ENCODE data around the gene TBC1D16.

The TBC1D16 gene

GRCh38 chr17:79939755-79940458, 95.8 kb downstream of the TBC1D16 start:
- DNase-seq (ENCODE audit: low read depth in 2 of 2) = no peak

- DNase-seq (ENCODE audit: low read depth in 2 of 2) = no peak
Observed at GRCh38 chr17:79939094-79939435, 96.6 kb downstream of the TBC1D16 start.

GRCh38 chr17:79938336-79939093, 97.2 kb downstream of the TBC1D16 start:
- no peak for DNase-seq (ENCODE audit: low read depth in 2 of 2)

- peak; percentile 18 to 22 for DNase-seq (ENCODE audit: low read depth in 2 of 2)
Observed at GRCh38 chr17:79937391-79938335, 98.0 kb downstream of the TBC1D16 start.

GRCh38 chr17:79936641-79937381, 98.9 kb downstream of the TBC1D16 start:
- no peak for DNase-seq (ENCODE audit: low read depth in 2 of 2)

- DNase-seq (ENCODE audit: low read depth in 2 of 2) = no peak
Observed at GRCh38 chr17:79936050-79936449, 99.6 kb downstream of the TBC1D16 start.

GRCh38 chr17:79935197-79935885, 100.3 kb downstream of the TBC1D16 start:
- no peak for DNase-seq (ENCODE audit: low read depth in 2 of 2)

GRCh38 chr17:79934653-79934970, 101.1 kb downstream of the TBC1D16 start:
- no peak for DNase-seq (ENCODE audit: low read depth in 2 of 2)

- DNase-seq (ENCODE audit: low read depth in 2 of 2) = no peak
Observed at GRCh38 chr17:79933863-79934652, 101.6 kb downstream of the TBC1D16 start.

- DNase-seq (ENCODE audit: low read depth in 2 of 2) = no peak
Observed at GRCh38 chr17:79932451-79933306, 103.0 kb downstream of the TBC1D16 start.

GRCh38 chr17:79931817-79932309, 103.8 kb downstream of the TBC1D16 start:
- DNase-seq (ENCODE audit: low read depth in 2 of 2) = no peak

GRCh38 chr17:79930877-79931816, 104.5 kb downstream of the TBC1D16 start:
- no peak for DNase-seq (ENCODE audit: low read depth in 2 of 2)

- no peak for DNase-seq (ENCODE audit: low read depth in 2 of 2)
Observed at GRCh38 chr17:79930062-79930876, 105.4 kb downstream of the TBC1D16 start.

GRCh38 chr17:79929257-79930061, 106.2 kb downstream of the TBC1D16 start:
- no peak for DNase-seq (ENCODE audit: low read depth in 2 of 2)

- DNase-seq (ENCODE audit: low read depth in 2 of 2) = no peak
Observed at GRCh38 chr17:79928502-79929256, 107.0 kb downstream of the TBC1D16 start.
